ENCODE data around the gene NOXA1.

Gene NOXA1

GRCh38 chr9:137427454-137428310 lies 4.5 kb downstream of the NOXA1 start:
- no peak for DNase-seq (ENCODE audit: low read depth in 3 of 3)

DNA sequence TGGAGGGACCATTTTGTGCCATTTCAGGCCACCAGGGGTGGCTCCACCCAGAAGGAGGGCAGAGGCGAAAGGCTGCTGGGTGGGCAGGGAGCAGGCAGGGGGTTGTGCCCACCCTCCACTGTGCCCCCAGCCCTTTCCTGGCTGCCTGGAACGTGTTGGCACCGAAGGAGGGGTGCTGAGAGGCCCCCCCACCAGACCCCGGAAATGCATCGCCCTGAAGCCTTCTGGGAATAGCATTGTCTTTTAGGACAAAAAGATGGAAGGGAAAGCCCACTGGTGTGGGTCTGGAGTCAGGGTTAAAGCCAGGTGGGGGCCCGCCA lies 5.1 kb downstream of the NOXA1 start:
- DNase-seq (ENCODE audit: low read depth in 3 of 3) = no peak

DNA sequence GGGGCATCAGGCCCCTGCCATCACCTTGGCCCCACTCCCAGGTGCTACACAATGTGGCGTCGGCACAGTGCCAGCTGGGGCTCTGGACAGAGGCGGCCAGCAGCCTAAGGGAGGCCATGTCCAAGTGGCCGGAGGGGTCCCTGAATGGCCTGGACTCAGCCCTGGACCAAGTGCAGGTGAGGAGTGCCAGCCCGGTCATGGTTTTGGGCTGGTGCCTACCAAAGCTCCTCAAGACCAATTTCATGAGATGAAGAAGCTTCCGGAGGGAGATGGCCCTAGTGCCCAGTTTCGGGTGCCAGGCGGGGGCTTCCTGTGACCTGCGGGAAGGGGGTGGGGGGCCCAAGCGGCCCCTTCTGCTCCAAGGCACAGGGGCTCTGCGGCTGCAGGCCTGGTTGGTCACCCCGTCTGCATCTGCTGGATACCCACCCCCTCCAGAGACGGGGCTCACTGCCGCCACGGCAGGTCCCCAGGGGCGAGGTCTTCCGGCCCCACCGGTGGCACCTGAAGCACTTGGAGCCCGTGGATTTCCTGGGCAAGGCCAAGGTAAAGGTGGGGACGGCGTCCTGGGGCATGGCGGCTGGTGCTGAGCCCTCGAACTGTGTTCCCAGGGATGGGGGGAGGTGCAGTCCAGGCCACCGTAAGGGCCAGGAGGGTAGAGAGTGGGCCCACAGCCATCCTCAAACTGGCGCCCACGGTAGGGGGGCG lies 5.8 kb downstream of the NOXA1 start:
- DNase-seq (ENCODE audit: low read depth in 3 of 3) = no peak

DNA sequence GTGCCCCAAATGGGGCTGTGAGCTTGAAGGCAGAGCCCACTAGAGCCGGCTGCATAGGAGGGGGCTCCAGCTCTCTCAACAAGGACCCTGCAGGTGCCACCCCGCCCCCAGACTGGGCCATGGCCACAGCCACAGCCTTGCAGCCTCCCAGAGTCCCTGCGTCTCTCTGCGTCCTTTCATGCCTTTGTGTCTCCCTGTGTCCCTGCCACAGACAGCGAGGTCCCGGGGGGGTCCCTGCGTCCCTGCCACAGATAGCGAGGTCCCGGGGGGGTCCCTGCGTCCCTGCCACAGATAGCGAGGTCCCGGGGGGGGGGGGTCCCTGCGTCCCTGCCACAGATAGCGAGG lies 6.3 kb downstream of the NOXA1 start:
- no peak for DNase-seq (ENCODE audit: low read depth in 3 of 3)

GRCh38 chr9:137429974-137430722 lies 7.0 kb downstream of the NOXA1 start:
- no peak for DNase-seq (ENCODE audit: low read depth in 3 of 3)

- no peak for DNase-seq (ENCODE audit: low read depth in 3 of 3)
These were observed 7.7 kb downstream of the NOXA1 start for GRCh38 chr9:137430723-137431415.

DNA sequence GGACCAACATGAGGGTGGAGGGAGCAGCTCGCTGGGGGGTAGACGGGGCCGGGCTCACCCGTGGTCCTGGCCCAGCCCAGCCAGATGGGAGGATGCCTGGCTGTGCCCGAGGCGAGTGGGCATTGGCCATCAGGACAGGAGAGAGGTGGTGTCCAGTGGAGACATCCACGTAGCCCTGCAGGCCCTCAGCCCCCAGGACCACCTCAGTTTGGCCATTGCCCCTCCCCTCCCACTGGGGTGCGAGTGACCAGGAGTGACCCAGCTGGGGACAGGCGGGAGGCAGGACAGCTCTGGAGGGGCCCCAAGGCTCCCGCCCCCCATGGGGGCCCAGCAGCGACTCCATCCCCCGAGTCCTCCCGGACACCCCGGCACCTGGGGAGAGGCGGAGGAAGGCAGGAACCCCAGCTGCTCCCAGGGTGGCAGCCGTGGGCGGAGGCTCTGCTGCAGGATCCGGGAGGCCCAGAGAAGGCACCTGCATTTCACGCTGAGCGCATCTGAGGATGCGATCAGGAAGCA lies 8.3 kb downstream of the NOXA1 start:
- no peak for DNase-seq (ENCODE audit: low read depth in 3 of 3)

DNA sequence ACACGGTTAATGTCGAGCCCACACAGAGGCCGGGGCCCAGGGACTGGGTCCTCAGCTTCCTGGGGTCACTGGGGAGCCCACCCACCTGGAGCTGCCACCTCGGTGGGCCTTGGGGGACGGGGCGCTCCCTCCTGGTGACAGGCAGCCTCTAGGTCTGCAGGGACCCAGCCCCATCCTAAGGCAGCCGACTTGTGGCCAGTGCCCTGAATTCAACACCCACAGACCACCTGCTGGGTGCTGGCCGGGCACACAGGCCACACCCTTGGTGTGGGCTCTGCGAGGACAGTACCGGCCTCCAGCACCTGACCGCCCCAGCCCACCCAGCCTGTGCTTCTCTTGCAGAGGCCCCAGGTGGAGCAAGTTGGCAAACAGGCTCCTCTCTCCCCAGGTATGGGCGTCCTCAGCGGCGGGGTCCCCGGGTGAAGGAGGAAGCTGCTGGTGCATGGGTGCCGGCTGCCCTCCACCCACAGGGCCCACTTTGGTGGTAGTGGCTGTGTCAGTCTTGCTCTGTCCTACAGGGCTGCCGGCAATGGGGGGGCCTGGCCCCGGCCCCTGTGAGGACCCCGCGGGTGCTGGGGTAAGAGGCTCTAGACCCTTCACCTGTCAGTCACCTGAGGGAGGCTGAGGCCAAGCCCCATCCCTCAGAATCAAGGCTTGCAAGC lies 9.6 kb downstream of the NOXA1 start:
- DNase-seq (ENCODE audit: low read depth in 3 of 3) = no peak

DNA sequence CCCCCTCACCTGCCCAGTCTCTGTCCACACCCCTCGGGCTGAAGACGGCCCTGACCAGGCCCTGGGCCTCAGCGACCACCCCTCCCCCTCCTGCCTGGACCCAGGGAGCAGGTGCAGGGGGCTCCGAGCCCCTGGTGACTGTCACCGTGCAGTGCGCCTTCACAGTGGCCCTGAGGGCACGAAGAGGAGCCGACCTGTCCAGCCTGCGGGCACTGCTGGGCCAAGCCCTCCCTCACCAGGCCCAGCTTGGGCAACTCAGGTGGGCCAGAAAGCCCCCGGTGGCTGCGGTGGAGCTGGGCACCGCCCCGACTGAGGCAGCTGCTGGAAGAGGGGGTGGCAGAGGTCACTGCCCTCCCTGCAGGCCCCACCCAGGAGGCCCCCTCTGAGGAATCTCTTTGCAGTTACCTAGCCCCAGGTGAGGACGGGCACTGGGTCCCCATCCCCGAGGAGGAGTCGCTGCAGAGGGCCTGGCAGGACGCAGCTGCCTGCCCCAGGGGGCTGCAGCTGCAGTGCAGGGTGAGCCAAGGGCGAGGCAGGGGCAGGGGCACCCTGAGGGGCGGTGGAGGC lies 10.2 kb downstream of the NOXA1 start:
- no peak for DNase-seq (ENCODE audit: low read depth in 3 of 3)

GRCh38 chr9:137433916-137434431 lies 10.8 kb downstream of the NOXA1 start:
- DNase-seq (ENCODE audit: low read depth in 3 of 3) = no peak

DNA sequence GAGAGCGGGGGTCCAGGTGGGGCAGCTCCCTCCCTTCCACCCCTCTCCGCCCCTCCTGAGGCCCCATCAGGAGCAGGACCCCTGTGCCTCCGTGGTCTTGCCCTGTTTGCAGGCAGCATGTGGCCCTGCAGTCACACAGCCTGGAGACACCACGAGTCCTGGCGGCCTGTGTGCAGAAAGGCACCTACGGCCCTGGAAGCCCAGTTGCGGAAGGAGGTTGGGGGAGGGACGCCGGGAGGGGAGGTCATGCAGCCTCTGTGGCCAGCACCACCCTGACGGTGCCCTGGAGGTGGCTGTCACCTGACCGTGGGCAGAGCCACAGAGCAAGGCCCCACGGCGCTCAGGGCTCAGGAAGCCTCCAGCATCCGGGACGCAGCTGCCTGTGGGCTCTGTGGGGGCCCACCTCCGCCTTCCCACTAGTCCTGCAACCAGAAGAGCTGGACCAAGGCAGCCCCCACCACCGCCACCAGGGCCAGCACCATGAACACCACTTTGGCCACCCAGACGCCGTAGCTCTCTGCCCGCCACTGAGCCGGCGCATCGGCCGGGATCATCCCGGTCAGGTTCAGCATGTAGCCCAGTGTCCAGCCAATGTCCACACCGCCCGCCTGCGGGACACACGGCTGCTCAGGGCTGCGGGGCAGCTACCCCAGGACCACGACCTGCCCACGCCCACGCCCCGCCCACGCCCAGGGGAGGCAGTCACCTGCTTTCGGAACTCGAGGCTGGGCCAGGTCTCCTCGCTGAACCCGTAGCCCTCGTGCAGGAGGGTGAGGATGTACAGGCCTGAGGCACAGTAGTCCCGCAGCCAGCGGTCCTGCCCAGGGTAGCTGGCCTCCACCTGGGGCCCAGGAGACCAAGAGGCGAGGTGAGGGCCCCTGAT lies 11.5 kb downstream of the NOXA1 start:
- no peak for DNase-seq (ENCODE audit: low read depth in 3 of 3)

- no peak for DNase-seq (ENCODE audit: low read depth in 3 of 3)
These were observed 12.2 kb downstream of the NOXA1 start for GRCh38 chr9:137435381-137435891.

- no peak for DNase-seq (ENCODE audit: low read depth in 3 of 3)
These were observed 13.0 kb downstream of the NOXA1 start for GRCh38 chr9:137435980-137436760.

- DNase-seq (ENCODE audit: low read depth in 3 of 3) = no peak
These were observed 13.8 kb downstream of the NOXA1 start for GRCh38 chr9:137436761-137437600.

- DNase-seq (ENCODE audit: low read depth in 3 of 3) = no peak
These were observed 14.7 kb downstream of the NOXA1 start for GRCh38 chr9:137437691-137438590.

DNA sequence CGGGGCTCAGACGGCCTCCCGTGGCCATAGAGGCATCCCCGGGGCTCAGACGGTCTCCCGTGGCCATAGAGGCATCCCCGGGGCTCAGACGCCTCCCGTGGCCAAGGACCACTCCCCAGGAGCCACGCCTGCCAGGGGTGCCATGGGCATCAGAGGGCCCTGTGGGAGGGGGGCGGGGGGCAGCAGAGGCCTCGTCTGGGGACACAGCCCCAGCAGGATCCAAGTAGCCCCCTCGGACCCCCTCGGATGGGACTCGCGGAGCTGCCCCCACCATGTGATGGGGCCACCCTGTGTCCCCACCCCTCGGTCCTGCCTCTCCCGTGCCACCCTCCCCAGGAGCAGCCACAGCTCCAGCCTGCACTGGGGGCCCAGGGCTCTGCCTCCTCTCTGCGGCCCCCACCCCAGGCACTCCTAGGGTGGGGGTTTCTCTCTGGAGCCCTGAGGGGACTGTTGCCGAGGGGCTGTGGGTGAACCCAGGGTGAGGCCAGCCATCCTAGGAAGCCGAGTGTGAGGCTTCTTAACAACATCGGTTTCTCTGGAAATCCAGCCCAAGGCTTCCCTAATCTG lies 15.5 kb downstream of the NOXA1 start:
- DNase-seq (ENCODE audit: low read depth in 3 of 3) = no peak

Data from stimulated activated CD4-positive, alpha-beta T cell treated with anti-CD3 and anti-CD28 coated beads, TNF-alpha, amount 100 ng/mL, for 48 hours (primary cell).